BLaER1 (cell line): ENCODE data around the gene DOCK8.

ENCODE experiments used
- H3K27ac ChIP-seq: shearing (Covaris generic); formaldehyde crosslinking; 2 replicates; pipeline ENCODE4 v1.8.1; 2022
- H3K27me3 ChIP-seq: shearing (Covaris generic); formaldehyde crosslinking; 2 replicates; pipeline ENCODE4 v1.8.1; 2022
- H3K36me3 ChIP-seq: shearing (Covaris generic); formaldehyde crosslinking; 2 replicates; pipeline ENCODE4 v1.8.1; 2022
- H3K4me1 ChIP-seq: shearing (Covaris generic); formaldehyde crosslinking; 2 replicates; pipeline ENCODE4 v1.8.1; 2022
- H3K4me2 ChIP-seq: shearing (Covaris generic); formaldehyde crosslinking; 2 replicates; pipeline ENCODE4 v1.8.1; 2022
- H3K4me3 ChIP-seq: shearing (Covaris generic); formaldehyde crosslinking; 2 replicates; pipeline ENCODE4 v1.8.1; 2022
- H3K9ac ChIP-seq: shearing (Covaris generic); formaldehyde crosslinking; 2 replicates; pipeline ENCODE4 v1.8.1; 2022
- H3K9me3 ChIP-seq: shearing (Covaris generic); formaldehyde crosslinking; 2 replicates; pipeline ENCODE4 v1.8.1; 2022
- H4K20me1 ChIP-seq: shearing (Covaris generic); formaldehyde crosslinking; 2 replicates; pipeline ENCODE4 v1.8.1; 2022
- Cebpa-rat ChIP-seq: shearing (Covaris generic); IDR thresholded peaks from 2 replicates; pipeline ENCODE4 v1.8.1; 2022

Gene DOCK8

GRCh38 chr9:249025-249424 lies 34.4 kb downstream of the DOCK8 start:
- H3K9ac ChIP-seq: no peak overlapping the region
- H3K27ac ChIP-seq: no peak overlapping the region
- no peaks in the 10 kb centered on the region for H4K20me1 ChIP-seq
- no peak for TF ChIP-seq Cebpa-rat
- no peak overlapping the region for H3K4me3 ChIP-seq
- H3K4me2 ChIP-seq: no peak overlapping the region
- H3K9me3 ChIP-seq: no peaks in the 10 kb centered on the region
- H3K27me3 ChIP-seq: no peaks in the 10 kb centered on the region
- no peaks in the 10 kb centered on the region for H3K4me1 ChIP-seq
- H3K36me3 ChIP-seq: no peaks in the 10 kb centered on the region

GRCh38 chr9:250039-250438 lies 35.4 kb downstream of the DOCK8 start:
- no peaks in the 10 kb centered on the region for H4K20me1 ChIP-seq
- H3K4me2 ChIP-seq: no peak overlapping the region
- H3K9ac ChIP-seq: no peak overlapping the region
- H3K36me3 ChIP-seq: no peaks in the 10 kb centered on the region
- no peak for TF ChIP-seq Cebpa-rat
- H3K27me3 ChIP-seq: no peaks in the 10 kb centered on the region
- H3K4me1 ChIP-seq: no peaks in the 10 kb centered on the region
- H3K27ac ChIP-seq: no peak overlapping the region
- H3K9me3 ChIP-seq: no peaks in the 10 kb centered on the region
- H3K4me3 ChIP-seq: no peak overlapping the region

- no peak overlapping the region for H3K27ac ChIP-seq
- no peak overlapping the region for H3K4me3 ChIP-seq
- no peak for TF ChIP-seq Cebpa-rat
- no peaks in the 10 kb centered on the region for H4K20me1 ChIP-seq
- no peaks in the 10 kb centered on the region for H3K4me1 ChIP-seq
- H3K9me3 ChIP-seq: no peaks in the 10 kb centered on the region
- H3K36me3 ChIP-seq: no peaks in the 10 kb centered on the region
- no peak overlapping the region for H3K9ac ChIP-seq
- no peak overlapping the region for H3K4me2 ChIP-seq
- H3K27me3 ChIP-seq: no peaks in the 10 kb centered on the region
Observed at GRCh38 chr9:250625-251024, 36.0 kb downstream of the DOCK8 start.

- H3K27ac ChIP-seq: no peak overlapping the region
- no peak for TF ChIP-seq Cebpa-rat
- H3K4me1 ChIP-seq: no peaks in the 10 kb centered on the region
- no peak overlapping the region for H3K9ac ChIP-seq
- no peaks in the 10 kb centered on the region for H4K20me1 ChIP-seq
- H3K27me3 ChIP-seq: no peaks in the 10 kb centered on the region
- H3K4me2 ChIP-seq: no peak overlapping the region
- no peaks in the 10 kb centered on the region for H3K9me3 ChIP-seq
- H3K36me3 ChIP-seq: no peaks in the 10 kb centered on the region
- H3K4me3 ChIP-seq: no peak overlapping the region
Observed at GRCh38 chr9:251398-251797, 36.7 kb downstream of the DOCK8 start.

- no peaks in the 10 kb centered on the region for H3K9me3 ChIP-seq
- no peaks in the 10 kb centered on the region for H4K20me1 ChIP-seq
- H3K27ac ChIP-seq: no peak overlapping the region
- H3K4me1 ChIP-seq: no peaks in the 10 kb centered on the region
- H3K36me3 ChIP-seq: no peaks in the 10 kb centered on the region
- H3K27me3 ChIP-seq: no peaks in the 10 kb centered on the region
- no peak overlapping the region for H3K4me2 ChIP-seq
- H3K9ac ChIP-seq: no peak overlapping the region
- TF ChIP-seq Cebpa-rat: no peak
- no peak overlapping the region for H3K4me3 ChIP-seq
Observed at GRCh38 chr9:253539-253938, 38.9 kb downstream of the DOCK8 start.

- TF ChIP-seq Cebpa-rat: no peak
- H3K36me3 ChIP-seq: no peaks in the 10 kb centered on the region
- no peak overlapping the region for H3K9ac ChIP-seq
- no peaks in the 10 kb centered on the region for H4K20me1 ChIP-seq
- no peak overlapping the region for H3K27ac ChIP-seq
- H3K9me3 ChIP-seq: no peaks in the 10 kb centered on the region
- no peak overlapping the region for H3K4me3 ChIP-seq
- H3K27me3 ChIP-seq: no peaks in the 10 kb centered on the region
- H3K4me2 ChIP-seq: no peak overlapping the region
- H3K4me1 ChIP-seq: no peaks in the 10 kb centered on the region
Observed at GRCh38 chr9:254516-254915, 39.9 kb downstream of the DOCK8 start.

- Histone ChIP-seq H3K9me3 (no peaks in the 10 kb centered on the region), H3K36me3 (no peaks in the 10 kb centered on the region), H3K4me3 (no peak overlapping the region), H3K27ac (no peak overlapping the region), H3K4me1 (no peaks in the 10 kb centered on the region), H3K9ac (no peak overlapping the region), H3K27me3 (no peaks in the 10 kb centered on the region), H4K20me1 (no peaks in the 10 kb centered on the region), H3K4me2 (no peak overlapping the region)
- TF ChIP-seq Cebpa-rat: no peak
Observed at GRCh38 chr9:257957-258356, 43.3 kb downstream of the DOCK8 start.

- no peak overlapping the region for H3K4me2 ChIP-seq
- no peak for TF ChIP-seq Cebpa-rat
- H3K36me3 ChIP-seq: no peaks in the 10 kb centered on the region
- H3K27me3 ChIP-seq: no peaks in the 10 kb centered on the region
- no peak overlapping the region for H3K27ac ChIP-seq
- H3K4me1 ChIP-seq: no peaks in the 10 kb centered on the region
- no peaks in the 10 kb centered on the region for H3K9me3 ChIP-seq
- no peak overlapping the region for H3K4me3 ChIP-seq
- H4K20me1 ChIP-seq: no peaks in the 10 kb centered on the region
- no peak overlapping the region for H3K9ac ChIP-seq
Observed at GRCh38 chr9:259405-260404, 45.0 kb downstream of the DOCK8 start.

- Histone ChIP-seq H3K36me3 (no peaks in the 10 kb centered on the region), H3K27ac (no peak overlapping the region), H4K20me1 (no peaks in the 10 kb centered on the region), H3K4me1 (no peaks in the 10 kb centered on the region), H3K9me3 (no peaks in the 10 kb centered on the region), H3K27me3 (no peaks in the 10 kb centered on the region), H3K9ac (no peak overlapping the region), H3K4me3 (no peak overlapping the region), H3K4me2 (no peak overlapping the region)
- no peak for TF ChIP-seq Cebpa-rat
Observed at GRCh38 chr9:264231-264630, 49.6 kb downstream of the DOCK8 start.

- no peak for TF ChIP-seq Cebpa-rat
- no peak overlapping the region for H3K4me2 ChIP-seq
- no peaks in the 10 kb centered on the region for H3K9me3 ChIP-seq
- no peaks in the 10 kb centered on the region for H4K20me1 ChIP-seq
- H3K4me3 ChIP-seq: no peak overlapping the region
- H3K9ac ChIP-seq: no peak overlapping the region
- H3K27me3 ChIP-seq: no peaks in the 10 kb centered on the region
- H3K27ac ChIP-seq: no peak overlapping the region
- H3K36me3 ChIP-seq: no peaks in the 10 kb centered on the region
- H3K4me1 ChIP-seq: no peaks in the 10 kb centered on the region
Observed at GRCh38 chr9:265209-265870, 50.7 kb downstream of the DOCK8 start.
